CD14-positive monocyte (primary cell): Measurements from ENCODE around the gene FAHD2B. TPM values are rescaled to one million over a fixed set of nuclear protein-coding genes. Genes with fewer than 3 reads are reported as not detected.
"Not testable (repeated sequence)": the region's sequence is repeated elsewhere in the genome, so short reads cannot be mapped to it uniquely, and the experiment has no call there.

Experiments used
- DNase-seq, 3 donors: peaks; one replicate each; pipeline ENCODE4 v3.0.0-alpha.2; 2011 to 2022
- H2AFZ ChIP-seq: 2 replicates; pipeline ENCODE4 v1.6.0; 2012; ENCODE audit warnings: mild to moderate bottlenecking, low read depth, low read length, inconsistent platforms; ENCODE audit not compliant: insufficient read depth, poor library complexity, severe bottlenecking
- H3K27ac ChIP-seq, 2 donors: 1 replicate in 1 of 2; 2 replicates in 1 of 2; pipeline ENCODE4 v1.5.1; 2012 to 2013; ENCODE audit warnings: low read length in 2 of 2, control low read depth in 1 of 2, inconsistent platforms in 1 of 2, low read depth in 1 of 2, mild to moderate bottlenecking in 1 of 2
- H3K27me3 ChIP-seq, 2 donors: one replicate each; pipeline versions ENCODE4 v1.6.0 to v1.6.1; 2011 to 2013; ENCODE audit warnings: low read length in 2 of 2; ENCODE audit not compliant: control insufficient read depth in 2 of 2, insufficient read depth in 2 of 2
- H3K36me3 ChIP-seq, 2 donors: replicated peaks in 1 of 2; 1 replicate in 1 of 2; 2 replicates in 1 of 2; pipeline versions ENCODE4 v1.5.1 to v1.6.1; 2012 to 2013; ENCODE audit warnings: low read length in 2 of 2, control low read depth in 1 of 2, inconsistent platforms in 1 of 2, mild to moderate bottlenecking in 1 of 2; ENCODE audit not compliant: insufficient read depth in 2 of 2, control insufficient read depth in 1 of 2
- H3K4me1 ChIP-seq, 2 donors: 1 replicate in 1 of 2; 2 replicates in 1 of 2; pipeline versions ENCODE4 v1.5.1 to v1.6.1; 2012 to 2013; ENCODE audit warnings: low read length in 2 of 2, control low read depth in 1 of 2, inconsistent platforms in 1 of 2, mild to moderate bottlenecking in 1 of 2, moderate library complexity in 1 of 2; ENCODE audit not compliant: insufficient read depth in 2 of 2, control insufficient read depth in 1 of 2
- H3K4me2 ChIP-seq: replicated peaks from 2 replicates; pipeline ENCODE3; 2012; ENCODE audit warnings: low read length, moderate library complexity, mild to moderate bottlenecking; ENCODE audit not compliant: poor library complexity, severe bottlenecking; ENCODE audit errors: extremely low read depth
- H3K4me3 ChIP-seq, 3 experiments: fragments of 200-600 bp in 1 of 3; sonication (generic) in 1 of 3; replicated peaks in 1 of 3; 1 replicate in 2 of 3; 2 replicates in 1 of 3; pipeline ENCODE4 v1.5.1; 2011 to 2013; ENCODE audit warnings: low read length in 3 of 3, mild to moderate bottlenecking in 3 of 3, control low read depth in 2 of 3, low read depth in 2 of 3, inconsistent platforms in 1 of 3, moderate library complexity in 1 of 3
- H3K79me2 ChIP-seq: 2 replicates; pipeline ENCODE4 v1.6.0; 2012; ENCODE audit warnings: mild to moderate bottlenecking, control low read depth, inconsistent platforms, low read length, moderate library complexity; ENCODE audit not compliant: insufficient read depth
- H3K9ac ChIP-seq: 2 replicates; pipeline ENCODE4 v1.6.0; 2017; ENCODE audit warnings: low read length, mild to moderate bottlenecking; ENCODE audit not compliant: insufficient read depth, poor library complexity, severe bottlenecking
- H3K9me3 ChIP-seq, 2 donors: replicated peaks in 1 of 2; 1 replicate in 1 of 2; 2 replicates in 1 of 2; pipeline versions ENCODE4 v1.5.1 to v1.6.1; 2012 to 2013; ENCODE audit warnings: low read length in 2 of 2, control low read depth in 1 of 2; ENCODE audit not compliant: control insufficient read depth in 1 of 2, insufficient read depth in 1 of 2
- H4K20me1 ChIP-seq: 2 replicates; pipeline ENCODE4 v1.6.0; 2012; ENCODE audit warnings: mild to moderate bottlenecking, low read length, control low read depth, moderate library complexity; ENCODE audit not compliant: insufficient read depth
- H3K27ac Mint-ChIP-seq, 7 donors: one replicate each; pipeline ENCODE4 v1.8.0; 2020; ENCODE audit warnings: mild to moderate bottlenecking in 7 of 7, mixed read lengths in 7 of 7, moderate library complexity in 6 of 7, inconsistent platforms in 2 of 7
- H3K27me3 Mint-ChIP-seq, 3 donors: one replicate each; pipeline ENCODE4 v1.8.0; 2021 to 2022; ENCODE audit warnings: low read depth in 3 of 3, mild to moderate bottlenecking in 3 of 3, mixed read lengths in 3 of 3, moderate library complexity in 3 of 3, inconsistent platforms in 1 of 3
- H3K36me3 Mint-ChIP-seq, 2 donors: one replicate each; pipeline ENCODE4 v1.8.0; 2020; ENCODE audit warnings: mixed read lengths in 2 of 2, inconsistent platforms in 1 of 2, mild to moderate bottlenecking in 1 of 2
- H3K4me1 Mint-ChIP-seq: one replicate; pipeline ENCODE4 v1.8.0; 2020; ENCODE audit warnings: mild to moderate bottlenecking, mixed read lengths
- H3K4me3 Mint-ChIP-seq, 2 donors: one replicate each; pipeline ENCODE4 v1.8.0; 2020; ENCODE audit warnings: mild to moderate bottlenecking in 2 of 2, mixed read lengths in 2 of 2, moderate library complexity in 1 of 2
- H3K9me3 Mint-ChIP-seq, 7 donors: one replicate each; pipeline ENCODE4 v1.8.0; 2020 to 2022; ENCODE audit warnings: mixed read lengths in 7 of 7, mild to moderate bottlenecking in 6 of 7, moderate library complexity in 6 of 7, inconsistent platforms in 2 of 7
- WGBS: methylation state at CpG from one replicate; pipeline ENCODE4 v1.1.5; 2013; ENCODE audit warnings: missing lambda C conversion rate; ENCODE audit not compliant: insufficient coverage; 5-methylcytosine and 5-hydroxymethylcytosine counted together
- intact Hi-C, 2 donors: fragments of 100-400 bp; cut with micrococcal nuclease; formaldehyde crosslinking; loops; one replicate each; pipeline versions ENCODE4 v1.15.0 to v1.15.1; 2023
- polyA plus RNA-seq, 3 donors: library from polyadenylated mRNA; depleted of rRNA in 1 of 3; unstranded in 2 of 3; stranded (reverse) in 1 of 3; fragments of 300-500 nt in 2 of 3; fragments of >200 nt in 1 of 3; fragmentation: Illumina TruSeq in 2 of 3; gene quantifications; 1 replicate in 2 of 3; 2 replicates in 1 of 3; pipeline ENCODE4 v1.2.3, GENCODE V29; 2012 to 2021

Gene FAHD2B
- polyA plus RNA-seq, 3 donors, result 0.39 to 0.57 (median 0.40) TPM

GRCh38 chr2:97093983-97094771, 505 bp downstream of the FAHD2B start:
- H3K9ac ChIP-seq, H3K9me3 Mint-ChIP-seq, H3K27ac Mint-ChIP-seq, DNase-seq, H3K4me3 ChIP-seq, H4K20me1 ChIP-seq, H3K79me2 ChIP-seq, intact Hi-C loops, H3K36me3 Mint-ChIP-seq, H3K9me3 ChIP-seq, H3K4me1 Mint-ChIP-seq, H3K4me3 Mint-ChIP-seq, H3K36me3 ChIP-seq, H3K27ac ChIP-seq, H3K4me1 ChIP-seq, H3K27me3 ChIP-seq, H3K4me2 ChIP-seq, H2AFZ ChIP-seq: not testable (repeated sequence)
- 71% methylated on average over 3 of the region's 33 CpGs for WGBS
- H3K27me3 Mint-ChIP-seq, result peaks cover 4 to 16% (median 12%) of the 10 kb centered on the region in 3 donors

GRCh38 chr2:97092946-97093345, 1.7 kb downstream of the FAHD2B start:
- intact Hi-C loops, H3K9me3 ChIP-seq, H3K9ac ChIP-seq, H3K79me2 ChIP-seq, H3K4me3 Mint-ChIP-seq, H3K36me3 Mint-ChIP-seq, H3K27ac ChIP-seq, H3K4me2 ChIP-seq, H3K4me1 ChIP-seq, H3K27ac Mint-ChIP-seq, H3K27me3 ChIP-seq, H2AFZ ChIP-seq, H3K4me3 ChIP-seq, H3K36me3 ChIP-seq, H4K20me1 ChIP-seq, DNase-seq, H3K9me3 Mint-ChIP-seq, H3K4me1 Mint-ChIP-seq: not testable (repeated sequence)
- no CpG with 5 or more reads among the region's 2 CpGs for WGBS
- H3K27me3 Mint-ChIP-seq, result peaks cover 3 to 16% (median 12%) of the 10 kb centered on the region in 3 donors

- H3K36me3 Mint-ChIP-seq, DNase-seq, H3K4me3 ChIP-seq, H3K4me1 ChIP-seq, H3K27me3 ChIP-seq, H3K27ac ChIP-seq, H3K79me2 ChIP-seq, H3K27ac Mint-ChIP-seq, H3K27me3 Mint-ChIP-seq, H3K9ac ChIP-seq, H3K4me3 Mint-ChIP-seq, H3K4me2 ChIP-seq, H3K36me3 ChIP-seq, H4K20me1 ChIP-seq, H3K9me3 ChIP-seq, H2AFZ ChIP-seq, intact Hi-C loops, H3K4me1 Mint-ChIP-seq, H3K9me3 Mint-ChIP-seq: not testable (repeated sequence)
- no CpG with 5 or more reads among the region's 1 CpG for WGBS
These were observed 6.0 kb downstream of the FAHD2B start for GRCh38 chr2:97088706-97089105.

GRCh38 chr2:97085093-97085492, 9.6 kb downstream of the FAHD2B start:
- H3K79me2 ChIP-seq, H3K4me1 Mint-ChIP-seq, H3K36me3 Mint-ChIP-seq, H3K4me3 ChIP-seq, H3K27ac ChIP-seq, H3K9me3 ChIP-seq, H3K4me3 Mint-ChIP-seq, H3K36me3 ChIP-seq, H3K9ac ChIP-seq, H3K4me1 ChIP-seq, H3K27me3 ChIP-seq, H3K9me3 Mint-ChIP-seq, H2AFZ ChIP-seq, H4K20me1 ChIP-seq, DNase-seq, H3K27ac Mint-ChIP-seq, intact Hi-C loops, H3K4me2 ChIP-seq, H3K27me3 Mint-ChIP-seq: not testable (repeated sequence)
- no CpG with 5 or more reads among the region's 7 CpGs for WGBS
